HG03066 (cell line): ENCODE results near the gene ZNF441.
"Not testable (repeated sequence)": the region's sequence is repeated elsewhere in the genome, so short reads cannot be mapped to it uniquely, and the experiment has no call there.

Experiments
- ATAC-seq: cut with Tn5 transposase; IDR thresholded peaks from one replicate; pipeline ENCODE4 v1.9.1; 2021; ENCODE audit warnings: low read depth; ENCODE audit not compliant: unreplicated experiment

Gene ZNF441

DNA sequence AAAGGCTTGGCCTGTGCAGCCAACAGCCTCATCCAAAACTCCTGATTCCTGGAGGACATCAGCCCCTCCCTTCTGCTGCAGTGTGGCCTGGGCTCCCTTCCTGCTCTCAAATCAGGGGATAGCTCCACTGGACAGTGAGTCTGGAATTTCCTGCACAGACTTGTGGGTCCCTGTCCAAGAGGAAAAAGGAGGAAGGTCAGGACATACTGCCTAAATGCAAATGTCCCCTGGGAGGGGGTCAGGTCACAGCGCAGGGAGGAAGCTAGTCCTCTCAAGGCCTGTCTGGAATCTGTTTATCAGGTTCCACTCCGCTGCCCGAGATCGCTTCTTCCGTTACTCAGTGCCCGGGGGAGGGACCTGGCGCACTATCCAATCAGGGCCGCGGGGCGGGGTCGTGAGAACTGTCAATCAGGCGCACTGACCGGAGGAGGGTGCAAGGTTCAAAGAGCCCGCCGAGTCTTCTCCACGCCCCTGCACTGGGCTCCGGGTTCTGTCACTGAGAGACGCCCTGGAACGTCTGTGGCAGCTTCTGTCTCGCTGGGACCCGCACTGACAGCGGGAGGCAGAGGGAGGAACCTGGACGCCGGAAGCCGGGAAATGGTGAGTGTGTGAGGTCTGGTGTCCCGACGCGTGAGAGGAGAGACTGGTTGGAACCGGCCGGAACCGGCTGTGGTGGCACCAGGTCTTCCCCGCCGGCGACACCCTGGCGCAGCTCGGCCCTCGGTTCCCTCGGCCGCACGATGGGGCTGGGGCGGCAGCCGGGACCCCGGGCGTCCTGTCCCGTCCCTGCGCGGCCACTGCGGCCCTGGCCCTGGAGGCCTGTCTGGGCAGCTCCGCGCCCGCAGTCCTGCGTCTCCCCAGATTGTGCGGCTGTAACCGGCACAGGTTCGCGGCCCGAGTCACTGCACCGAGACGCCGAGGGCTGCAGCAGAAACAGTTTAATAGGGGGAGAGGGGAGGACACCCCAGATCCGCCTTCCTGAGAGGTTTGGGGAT is at the start of gene ZNF441:
Gene ZNF441 (plus strand): TSS at position 404 of the 995 bp plus-strand sequence. CDS start 194 bp downstream, at position 598.
- ATAC-seq, result peak; percentile 90

DNA sequence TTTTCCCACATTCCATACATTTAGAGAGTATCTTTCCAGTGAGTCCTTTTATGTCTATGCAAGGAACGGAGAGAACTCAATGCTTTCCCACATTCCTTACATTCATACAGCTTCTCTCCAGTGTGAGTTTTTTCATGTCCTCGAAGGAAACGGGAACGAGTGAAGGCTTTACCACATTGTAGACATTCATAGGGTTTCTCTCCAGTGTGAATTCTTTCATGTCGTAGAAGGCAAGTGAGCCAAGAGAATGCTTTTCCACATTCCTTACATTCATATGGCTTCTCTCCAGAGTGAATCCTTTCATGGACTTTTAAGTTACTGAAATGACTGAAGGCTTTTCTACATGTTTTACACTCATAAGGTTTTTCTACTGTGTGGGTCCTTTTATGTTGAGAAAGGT is 45.1 kb upstream of the ZNF441 start:
- no peak for ATAC-seq

DNA sequence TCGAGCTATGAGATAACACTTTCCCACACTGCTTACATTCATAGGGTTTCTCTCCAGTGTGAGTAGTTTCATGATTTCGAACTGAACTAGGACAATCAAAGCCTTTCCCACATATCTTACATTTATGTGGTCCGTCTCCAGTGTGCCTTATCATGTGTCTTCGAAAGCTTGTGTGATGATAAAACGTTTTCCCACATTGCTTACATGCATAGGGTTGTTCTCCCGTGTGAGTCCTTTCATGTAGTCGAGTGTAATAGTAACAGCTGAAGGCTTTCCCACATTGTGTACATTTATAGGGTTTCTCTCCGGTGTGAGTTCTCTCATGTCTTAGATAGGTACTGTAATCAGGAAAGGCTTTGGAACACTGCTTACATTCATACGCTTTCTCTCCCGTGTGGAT is 44.4 kb upstream of the ZNF441 start:
- no peak for ATAC-seq

DNA sequence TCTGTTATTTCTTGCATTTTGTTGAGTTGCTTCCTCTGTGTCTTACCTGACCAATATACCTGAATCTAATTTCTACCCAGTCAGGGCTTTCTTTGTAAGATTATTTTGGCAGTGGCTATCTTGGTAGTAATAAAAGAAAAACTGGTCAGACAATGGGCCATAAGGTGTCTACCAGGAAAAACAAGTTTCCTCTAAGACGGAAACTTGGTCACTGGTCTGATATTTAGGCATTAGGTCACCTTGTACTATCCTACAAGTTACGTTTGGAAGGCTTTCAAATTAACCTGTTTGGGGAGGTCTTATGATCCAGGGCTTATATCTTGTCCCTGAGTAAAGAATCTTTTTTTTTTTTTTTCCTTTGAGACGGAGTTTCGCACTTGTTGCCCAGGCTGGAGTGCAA is 37.2 kb upstream of the ZNF441 start:
- ATAC-seq, result no peak

- no peak for ATAC-seq
Observed at GRCh38 chr19:11735375-11735774, 31.4 kb upstream of the ZNF441 start.

DNA sequence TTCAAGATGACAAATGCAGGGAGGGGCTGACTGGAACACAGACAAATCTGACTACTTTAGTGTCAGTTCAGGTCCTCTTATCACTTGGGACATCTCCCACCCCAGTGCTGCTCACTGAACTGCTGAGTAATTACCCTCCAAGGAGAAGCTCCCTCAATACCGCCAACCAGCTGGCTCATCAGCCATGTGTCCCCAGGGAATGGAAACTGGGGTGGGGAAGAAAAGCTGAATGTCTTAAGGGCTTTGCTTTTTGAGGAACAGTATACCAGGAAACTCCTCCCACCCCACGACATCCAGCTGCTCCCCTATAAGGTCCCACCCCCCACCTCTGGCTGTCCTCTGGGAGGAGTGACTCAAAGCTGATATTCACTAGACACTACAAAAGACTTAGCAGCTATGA is 30.1 kb upstream of the ZNF441 start:
- no peak for ATAC-seq

DNA sequence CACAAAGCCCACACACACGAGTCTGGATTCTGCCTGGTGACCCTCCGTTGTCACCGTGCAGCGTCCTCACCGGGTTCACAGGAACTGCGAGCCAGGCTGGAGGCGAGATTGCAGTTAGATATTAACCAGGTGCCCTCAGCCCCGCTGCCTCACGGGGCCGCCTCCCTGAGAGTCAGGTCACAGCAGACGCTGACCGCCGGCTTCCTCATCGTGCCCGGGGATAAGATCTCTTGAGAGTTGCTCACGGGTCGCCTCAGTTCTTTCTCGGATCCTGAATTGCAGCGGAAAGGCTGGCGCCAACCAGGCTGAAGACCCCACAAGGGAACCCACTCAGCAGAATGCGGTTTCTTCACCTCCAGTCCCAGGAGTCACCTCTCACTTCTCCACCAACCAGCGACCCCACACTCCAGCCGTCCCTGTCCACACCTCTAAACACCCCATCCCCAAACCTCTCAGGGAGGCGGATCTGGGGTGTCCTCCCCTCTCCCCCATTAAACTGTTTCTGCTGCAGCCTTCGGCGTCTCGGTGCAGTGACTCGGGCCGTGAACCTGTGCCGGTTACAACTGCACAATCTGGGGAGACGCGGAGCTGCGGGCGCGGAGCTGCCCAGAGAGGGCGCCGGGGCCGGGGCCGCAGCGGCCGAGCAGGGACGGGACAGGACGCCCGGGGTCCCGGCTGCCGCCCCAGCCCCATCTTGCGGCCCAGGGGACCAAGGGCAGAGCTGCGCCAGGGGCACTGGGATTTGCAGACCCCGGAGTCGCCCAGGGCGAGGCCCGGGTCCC is 28.6 kb upstream of the ZNF441 start:
- ATAC-seq, result peak; percentile 36

DNA sequence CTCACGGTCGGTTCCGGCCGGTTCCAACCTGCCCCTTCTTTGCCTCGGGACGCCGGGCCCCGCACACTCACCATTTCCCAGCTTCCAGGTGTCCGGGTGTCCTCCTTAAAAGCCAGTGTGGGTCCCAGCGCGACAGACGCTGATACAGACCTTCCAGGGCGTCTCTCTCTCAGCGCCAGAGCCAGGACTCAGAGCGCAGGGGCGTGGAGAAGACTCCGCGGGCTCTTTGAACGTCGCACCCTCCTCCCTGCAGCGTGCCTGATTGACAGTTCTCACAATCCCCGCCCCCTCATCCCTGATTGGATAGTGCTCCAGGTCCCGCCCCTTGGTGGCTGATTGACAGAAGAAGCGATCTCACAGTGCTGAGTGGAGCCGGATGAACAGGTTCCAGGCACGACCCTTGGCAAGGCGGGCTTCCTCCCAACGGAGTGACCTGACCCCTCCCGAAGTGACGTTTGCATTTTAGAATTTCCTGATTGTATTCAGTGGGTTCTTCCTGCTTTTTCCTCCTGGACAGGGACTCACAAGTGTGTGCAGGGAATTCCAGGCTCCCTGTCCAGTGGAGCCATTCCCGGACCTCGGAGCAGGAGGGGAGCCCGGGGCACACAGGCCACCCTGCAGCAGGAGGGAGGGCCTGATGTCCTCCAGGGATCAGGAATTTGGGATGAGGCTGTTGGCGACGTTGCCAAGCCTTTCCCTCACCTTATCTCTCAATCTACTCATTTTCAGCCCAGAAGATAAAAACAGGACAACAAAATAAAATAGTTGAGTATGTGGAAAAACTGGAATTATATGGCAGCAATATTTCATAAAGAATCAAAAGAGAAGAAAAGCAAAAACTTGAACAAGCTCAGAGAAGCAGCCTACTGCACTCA is 27.8 kb upstream of the ZNF441 start, which contains the start of gene ZNF823:
Gene ZNF823 (minus strand): TSS at position 201 of the 875 bp plus-strand sequence. CDS start 127 bp downstream, at position 74.
- peak; percentile 91 for ATAC-seq

- ATAC-seq, result no peak
Observed at GRCh38 chr19:11745869-11746268, 20.9 kb upstream of the ZNF441 start.

- ATAC-seq, result no peak
Observed at GRCh38 chr19:11747277-11747676, 19.5 kb upstream of the ZNF441 start.

DNA sequence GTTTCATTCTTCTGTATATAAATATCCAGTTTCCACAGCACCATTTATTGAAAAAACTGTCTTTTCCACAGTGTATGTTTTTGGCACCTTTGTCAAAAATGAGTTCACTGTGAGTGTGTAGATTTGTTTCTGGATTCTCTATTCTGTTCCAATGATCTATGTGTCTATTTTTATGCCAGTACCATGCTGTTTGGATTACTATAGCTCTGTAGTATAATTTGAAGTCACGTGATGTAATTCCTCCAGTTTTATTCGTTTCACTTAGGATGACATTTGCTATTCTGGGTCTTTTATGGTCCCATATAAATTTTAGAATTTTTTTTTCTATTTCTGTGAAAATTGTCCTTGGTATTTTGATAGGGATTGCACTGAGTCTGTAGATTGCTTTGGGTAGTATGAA is 17.0 kb upstream of the ZNF441 start:
- ATAC-seq, result no peak

- ATAC-seq, result no peak
Observed at GRCh38 chr19:11752244-11752736, 14.5 kb upstream of the ZNF441 start.

GRCh38 chr19:11754663-11755062 is 12.1 kb upstream of the ZNF441 start:
- ATAC-seq, result no peak

DNA sequence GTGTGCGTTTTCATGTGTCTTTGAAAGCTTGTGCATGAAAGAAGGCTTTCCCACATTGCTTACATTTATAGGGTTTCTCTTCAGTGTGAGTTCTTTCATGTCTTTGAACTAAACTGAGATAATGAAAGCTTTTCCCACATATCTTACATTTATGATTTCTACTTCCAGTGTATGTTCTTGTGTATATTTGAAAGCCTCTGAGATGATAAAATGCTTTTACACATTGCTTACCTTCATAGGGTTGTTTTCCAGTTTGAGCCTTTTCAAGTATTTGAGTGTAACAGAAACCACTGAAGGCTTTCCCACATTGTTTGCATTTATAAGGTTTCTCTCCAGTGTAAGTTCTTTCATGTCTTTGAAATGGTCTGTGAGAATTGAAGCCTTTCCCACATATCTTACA is 9.8 kb upstream of the ZNF441 start:
- no peak for ATAC-seq

- no peak for ATAC-seq
Observed at GRCh38 chr19:11759805-11760204, 7.0 kb upstream of the ZNF441 start.

DNA sequence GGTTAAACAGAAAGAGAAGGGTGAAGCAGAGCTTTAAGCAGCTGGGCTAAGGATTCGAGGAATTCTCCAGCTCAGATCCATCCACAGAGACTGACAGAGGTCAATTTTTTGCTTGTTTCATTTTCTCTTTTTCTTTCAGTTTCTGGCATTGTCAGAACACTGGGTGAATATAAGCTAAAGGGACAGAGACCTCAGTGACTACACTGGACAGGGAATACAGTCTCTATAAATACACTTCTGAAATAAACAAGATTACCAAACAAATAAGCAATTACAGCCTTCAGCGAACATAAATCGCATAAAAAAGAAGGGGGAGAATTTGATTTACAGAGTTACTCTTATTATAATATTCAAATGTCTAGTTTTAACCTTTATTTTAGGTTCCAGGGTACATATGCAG is 3.7 kb upstream of the ZNF441 start:
- no peak for ATAC-seq

DNA sequence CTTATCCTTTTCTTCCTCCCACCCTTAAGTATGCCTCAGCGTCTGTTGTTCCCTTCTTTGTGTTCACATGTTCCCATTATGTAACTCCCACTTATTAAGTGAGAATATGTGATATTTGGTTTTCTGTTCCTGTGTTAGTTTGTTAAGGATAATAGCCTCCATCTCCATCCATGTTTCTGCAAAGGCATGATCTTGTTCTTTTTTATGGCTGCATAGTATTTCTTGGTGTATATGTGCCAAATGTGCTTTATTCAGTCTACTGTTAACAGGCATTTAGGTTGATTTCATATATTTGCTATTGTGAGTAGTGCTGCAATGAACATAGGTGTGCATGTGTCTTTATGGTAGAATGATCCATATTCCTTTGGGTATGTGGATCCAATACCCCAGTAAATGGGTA is 3.2 kb upstream of the ZNF441 start:
- no peak for ATAC-seq

GRCh38 chr19:11767633-11768133 is 883 bp downstream of the ZNF441 start:
- no peak for ATAC-seq

- no peak for ATAC-seq
Observed at GRCh38 chr19:11769995-11770394, 3.2 kb downstream of the ZNF441 start.

DNA sequence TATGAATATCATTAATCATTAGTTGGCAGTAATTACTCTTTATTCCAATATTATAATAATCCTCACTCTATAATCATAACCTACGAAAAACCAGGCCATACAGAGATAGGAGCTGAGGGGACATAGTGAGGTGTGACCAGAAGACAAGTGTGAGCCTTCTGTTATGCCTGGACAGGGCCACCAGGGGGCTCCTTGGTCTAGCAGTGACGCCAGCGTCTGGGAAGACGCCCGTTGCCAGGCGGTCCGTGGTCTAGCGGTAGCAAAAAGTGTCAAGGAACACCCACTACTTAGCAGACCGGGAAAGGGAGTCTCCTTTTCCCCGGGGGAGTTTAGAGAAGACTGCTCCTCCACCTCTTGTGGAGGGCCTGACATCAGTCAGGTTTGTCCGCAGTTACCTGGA is 4.7 kb downstream of the ZNF441 start:
- ATAC-seq, result not testable (repeated sequence)
